NCI-H345 (cell line): Measurements from ENCODE around the gene FADS6.
A peak's percentile ranks its signal among the peaks of the same experiment; 100 is the strongest.

Source experiments
- DNase-seq: peaks from one replicate; lab custom pipeline; 2025; lab: John Stamatoyannopoulos, UW

Gene FADS6

DNA sequence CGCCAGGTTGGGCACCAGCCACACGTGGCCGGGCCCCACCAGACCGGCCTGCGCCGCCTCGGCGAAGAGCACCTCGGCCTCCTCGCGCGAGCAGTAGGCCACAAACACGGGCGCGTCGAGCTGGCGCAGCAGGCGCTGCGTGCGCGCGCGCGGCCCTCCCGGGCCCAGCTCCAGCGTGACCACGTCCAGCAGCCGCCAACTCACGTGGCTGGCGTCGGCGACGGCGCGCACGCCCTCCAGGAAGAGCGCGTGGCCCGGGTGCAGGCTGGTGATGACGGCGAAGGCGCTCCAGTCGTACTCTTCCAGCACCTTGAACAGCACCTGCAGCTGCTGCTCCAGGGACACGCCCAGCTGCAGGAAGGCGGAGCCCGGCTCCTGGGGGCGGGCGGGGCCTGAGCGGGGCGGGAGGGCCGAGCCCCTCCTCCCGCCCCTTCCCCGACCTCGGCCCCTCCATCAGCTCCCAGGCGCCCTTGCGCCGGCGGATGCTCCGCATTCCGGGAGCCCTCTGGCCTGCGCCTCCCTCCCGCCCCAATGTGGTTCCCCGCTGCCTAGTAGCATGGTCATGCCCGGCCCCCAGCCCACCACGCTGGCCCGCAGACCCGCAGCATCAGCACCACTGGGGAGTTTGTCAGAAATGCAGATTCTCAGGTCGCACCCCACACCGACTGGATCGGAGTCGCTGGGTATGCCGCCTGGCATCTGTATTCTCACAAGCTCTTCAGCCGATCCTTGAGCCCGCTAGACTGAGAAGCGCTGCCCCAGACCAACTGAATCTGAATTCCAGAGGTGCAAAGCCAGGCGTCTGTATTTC, 41.0 kb downstream of the FADS6 start:
- no peak for DNase-seq

DNA sequence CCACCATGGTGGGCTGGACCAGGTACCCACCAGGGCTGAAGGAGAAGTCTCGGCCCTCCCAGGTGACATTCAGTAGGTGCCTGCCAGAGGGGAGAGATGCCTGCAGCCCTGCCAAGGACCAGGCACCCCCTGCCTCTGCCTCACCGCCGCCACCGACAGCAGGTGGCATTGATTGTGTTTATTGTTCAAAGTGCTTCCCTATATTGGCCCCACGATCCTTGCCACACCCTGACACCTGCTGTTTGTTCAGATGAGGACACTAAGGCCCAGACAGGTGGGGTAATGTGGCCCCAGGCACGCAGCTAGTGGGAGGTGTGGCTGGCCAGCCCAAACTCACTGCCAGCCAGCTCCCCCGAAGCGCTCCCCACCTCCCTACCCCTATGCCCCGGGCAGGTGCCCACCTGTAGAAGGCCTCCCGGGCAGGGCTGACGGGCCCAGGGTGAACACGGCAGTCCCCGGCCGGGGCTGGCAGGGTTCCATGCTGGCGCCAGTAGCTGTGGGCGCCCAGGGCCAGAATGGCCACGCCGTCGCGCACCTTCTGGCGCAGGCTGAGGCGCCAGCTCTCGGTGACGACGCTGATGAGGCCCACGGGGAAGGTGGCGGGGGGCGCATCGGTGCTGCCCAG, 41.7 kb downstream of the FADS6 start:
- DNase-seq = peak; percentile 93

DNA sequence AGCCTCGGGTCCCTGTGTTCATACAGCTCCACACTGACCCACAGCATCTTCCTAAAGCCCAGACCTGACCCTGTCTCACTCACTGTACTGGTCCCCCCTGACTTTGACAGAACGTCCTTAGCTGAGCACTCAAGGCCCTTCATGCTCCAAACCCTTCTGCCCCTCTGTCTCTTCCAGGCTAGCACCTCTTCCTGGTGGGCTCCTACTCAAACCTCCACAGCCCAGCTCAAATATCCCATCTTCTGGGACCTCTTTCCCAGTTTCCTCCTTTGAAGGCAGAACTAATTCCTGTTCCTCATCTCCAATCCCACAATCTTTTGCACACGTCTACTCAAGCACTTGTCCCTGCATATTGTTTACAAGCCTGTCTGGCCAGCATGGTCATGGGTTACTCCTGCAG, 42.5 kb downstream of the FADS6 start:
- no peak for DNase-seq

DNA sequence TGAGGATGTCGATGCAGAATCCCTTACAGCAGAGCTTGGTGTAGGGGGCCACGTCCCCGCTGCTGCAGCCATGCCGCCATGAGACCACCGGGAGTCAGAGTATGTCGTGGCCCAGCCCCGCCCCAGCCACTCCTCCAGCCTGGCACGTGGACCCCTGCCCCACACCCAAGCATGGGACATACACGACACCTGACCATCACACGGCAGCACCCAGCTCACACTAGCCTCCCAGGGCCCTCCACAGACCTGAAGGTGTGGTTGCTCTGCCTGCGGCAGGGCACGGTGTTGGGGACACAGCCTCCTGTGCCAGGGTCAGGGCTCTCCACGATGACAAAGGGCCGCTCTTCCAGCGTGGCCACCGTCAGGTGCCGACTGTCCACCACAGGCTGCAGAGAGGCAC, 43.1 kb downstream of the FADS6 start:
- DNase-seq = no peak

DNA sequence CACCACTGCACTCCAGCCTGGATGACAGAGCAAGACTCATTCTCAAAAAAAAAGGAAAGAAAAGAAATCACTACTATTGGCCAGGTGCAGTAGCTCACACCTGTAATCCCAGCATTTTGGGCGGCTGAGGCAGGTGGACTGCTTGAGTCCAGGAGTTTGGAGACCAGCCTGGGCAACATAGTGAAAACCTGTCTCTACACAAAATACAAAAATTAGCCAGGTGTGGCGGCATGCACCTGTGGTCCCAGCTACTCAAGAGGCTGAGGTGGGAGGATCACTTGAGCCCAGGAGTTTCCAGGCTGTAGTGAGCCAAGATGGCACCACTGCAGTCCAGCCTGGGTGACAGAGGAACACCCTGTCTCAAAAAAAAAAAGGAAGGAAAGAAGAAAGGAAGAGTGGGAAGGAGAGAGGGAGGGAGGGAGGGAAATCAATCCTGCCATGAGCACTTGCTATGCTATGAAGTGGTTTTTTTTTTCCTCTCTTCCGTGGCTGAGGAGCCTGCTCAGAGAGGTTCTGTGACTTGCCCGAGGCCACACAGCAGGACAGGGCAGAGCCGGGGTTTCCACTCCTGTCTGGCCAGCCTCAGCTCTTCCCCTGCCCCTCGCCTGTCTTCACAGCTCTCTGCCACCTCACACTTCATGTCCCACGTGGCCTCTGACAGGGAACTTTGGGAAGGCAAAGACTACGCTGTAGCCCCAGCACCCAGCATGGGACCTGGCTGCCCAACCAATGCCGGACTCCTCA, 44.6 kb downstream of the FADS6 start:
- DNase-seq = no peak

DNA sequence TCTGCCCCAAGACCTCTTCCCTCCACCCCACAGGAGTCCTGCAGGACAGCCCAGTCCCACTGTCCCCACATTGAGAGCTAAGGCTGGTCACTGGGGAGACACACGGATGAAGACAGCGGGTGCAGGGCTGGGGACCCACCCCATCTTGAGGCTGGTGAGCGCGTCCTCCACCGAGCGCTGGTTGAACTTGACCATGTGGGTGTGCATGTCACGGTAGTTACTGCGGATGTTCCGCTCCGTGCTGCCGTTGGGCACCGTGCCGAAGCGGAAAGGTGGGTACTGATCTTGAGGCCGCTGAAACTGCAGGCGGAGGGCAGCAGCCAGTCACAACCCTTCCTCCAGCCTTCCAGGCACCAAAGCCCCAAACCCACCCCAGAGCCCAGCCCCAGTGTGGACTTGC, 46.8 kb downstream of the FADS6 start:
- DNase-seq = no peak

DNA sequence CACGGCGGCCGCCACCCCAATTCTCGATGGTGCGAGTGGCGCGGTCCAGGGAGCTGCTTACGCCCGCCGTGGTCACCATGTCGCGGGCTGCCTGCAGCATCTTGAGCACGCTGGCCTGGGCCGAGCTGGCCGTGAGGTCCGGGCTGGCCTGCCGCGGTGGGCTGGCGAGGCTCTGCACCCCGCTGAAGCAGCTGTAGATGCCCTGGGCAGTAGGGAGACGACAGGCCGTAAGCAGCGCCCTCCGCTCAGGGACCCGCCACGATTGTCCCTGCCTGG, 50.1 kb downstream of the FADS6 start:
- no peak for DNase-seq

DNA sequence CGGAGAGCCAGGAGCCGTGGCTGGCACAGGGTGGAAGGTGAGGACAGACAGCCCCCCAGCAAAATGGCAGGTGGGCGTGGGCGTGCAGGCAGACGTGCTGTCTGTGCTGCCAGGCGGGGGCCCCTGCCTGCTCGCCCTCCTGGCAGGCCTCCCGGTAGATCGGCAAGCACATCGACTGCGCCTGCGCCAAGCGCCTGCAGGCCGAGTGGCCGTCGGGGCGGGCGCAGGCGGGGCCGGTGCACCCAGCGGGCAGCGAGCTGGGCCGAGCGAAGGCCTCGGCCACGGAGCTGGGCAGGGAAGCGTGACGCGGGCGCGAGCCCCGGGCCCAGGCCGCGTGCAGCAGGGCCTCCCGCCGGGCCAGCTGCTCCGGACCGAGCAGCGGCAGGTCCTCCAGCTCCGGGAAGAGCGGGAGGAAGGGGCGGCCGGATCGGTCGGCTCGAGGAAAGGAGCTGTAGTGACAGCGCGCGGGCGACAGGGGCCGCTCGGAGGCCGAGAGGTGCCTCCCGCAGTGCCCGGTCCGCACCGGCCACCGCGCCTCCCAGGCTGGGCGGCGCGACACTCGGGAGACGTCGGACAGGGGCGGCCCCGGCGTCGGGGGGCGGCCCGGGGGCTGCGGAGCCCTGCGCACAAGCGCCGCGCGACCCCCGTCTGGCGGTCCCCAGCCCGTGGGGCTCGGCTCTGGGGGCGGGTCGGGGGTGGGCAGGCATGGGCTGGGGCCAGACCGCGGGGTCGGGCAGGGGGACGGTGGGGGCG, 50.7 kb downstream of the FADS6 start:
- DNase-seq = peak; percentile 71

DNA sequence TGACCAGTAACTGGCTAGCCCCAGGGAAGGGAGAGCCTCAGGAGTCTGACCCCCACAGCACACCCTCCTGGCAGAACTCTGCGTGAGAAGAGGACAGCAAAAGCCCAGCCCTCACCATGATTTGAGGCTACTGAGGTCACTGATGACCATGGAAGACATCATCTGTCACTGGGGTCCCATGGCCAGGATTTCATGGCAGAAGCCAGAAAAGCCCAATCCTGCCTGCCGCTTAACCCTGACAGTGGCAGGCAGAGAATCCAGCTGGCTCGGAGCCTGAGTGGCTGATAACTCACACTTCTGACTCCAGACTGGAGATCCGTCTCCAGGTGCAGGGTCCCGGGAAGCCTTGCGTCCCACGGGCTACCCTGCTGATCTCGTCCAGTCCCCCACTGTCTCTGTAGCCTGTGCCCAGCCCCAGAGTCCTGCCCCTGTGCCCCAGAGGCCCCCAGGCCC, 51.3 kb downstream of the FADS6 start:
- no peak for DNase-seq

DNA sequence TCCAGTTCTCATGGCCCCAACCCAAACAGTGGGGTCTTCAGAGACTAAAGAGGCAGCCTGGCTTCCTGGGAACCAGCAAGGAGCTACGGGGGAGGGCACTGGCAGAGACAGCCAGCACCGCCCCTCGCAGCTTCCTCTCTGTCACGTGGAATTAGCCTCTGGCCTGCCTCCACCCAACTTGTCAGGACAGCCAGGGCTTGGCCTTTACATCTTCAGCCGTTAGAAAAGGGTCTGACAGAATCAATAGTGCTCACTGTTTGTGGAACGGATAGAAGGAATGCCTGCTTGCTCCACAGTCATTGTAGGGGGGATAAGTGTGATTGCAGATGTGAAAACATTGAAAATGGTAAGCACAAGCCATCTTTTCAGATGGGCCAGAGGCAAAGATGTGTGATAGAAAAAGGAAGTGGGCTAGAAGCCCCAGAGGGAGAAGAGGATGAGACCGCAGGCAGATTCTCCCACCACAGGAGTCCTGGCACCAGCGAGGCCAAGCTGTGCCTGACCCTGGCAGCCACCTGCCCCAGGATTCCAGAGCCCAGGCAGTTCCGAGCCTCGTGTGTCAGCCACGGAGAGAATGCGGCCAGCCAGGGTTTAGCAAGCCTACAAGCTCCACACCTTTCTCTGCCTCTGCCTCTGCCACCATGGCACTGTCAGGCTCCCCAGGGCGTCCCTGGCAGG, 52.3 kb downstream of the FADS6 start:
- DNase-seq = no peak

DNA sequence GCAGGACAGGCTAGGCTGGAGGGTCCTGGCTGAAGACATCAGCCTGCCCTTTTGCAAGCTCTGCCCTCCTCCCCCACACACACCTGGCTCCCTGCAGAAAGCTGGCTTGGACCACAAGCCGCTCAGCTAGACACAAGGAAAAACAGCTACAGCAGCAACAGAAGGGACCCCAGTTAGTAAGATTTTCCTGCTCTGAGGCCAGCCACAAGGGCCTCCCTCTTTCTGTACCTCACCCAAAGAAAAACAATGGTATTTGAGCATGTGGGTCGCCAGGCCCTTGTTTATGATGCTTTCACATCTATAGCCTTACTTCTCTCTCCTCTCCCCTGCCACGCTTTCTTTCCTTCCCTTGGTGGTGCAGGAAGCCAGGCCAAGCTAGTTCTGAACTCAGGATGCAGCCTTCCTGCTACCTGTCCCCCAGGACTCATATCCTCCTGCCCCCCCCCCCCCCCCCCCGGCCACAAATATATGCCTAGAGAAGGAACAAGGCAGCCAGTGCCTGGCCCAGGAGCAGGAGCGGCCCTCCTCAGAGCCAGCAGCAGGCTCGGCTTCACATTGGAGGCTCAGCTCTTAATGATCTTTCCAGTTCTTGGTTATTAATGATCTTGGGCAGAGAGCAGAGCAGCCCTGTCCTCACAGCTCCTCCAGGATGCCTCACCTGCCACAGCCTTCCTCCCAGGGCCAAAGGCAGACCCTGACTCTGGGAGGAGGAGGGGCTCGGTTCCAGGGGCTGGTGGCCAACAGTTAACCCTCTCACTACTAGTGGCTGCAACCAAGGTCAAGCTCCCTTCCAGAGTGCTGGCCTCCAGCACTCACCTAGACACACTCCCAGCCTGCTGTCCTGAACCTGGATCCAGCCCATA, 53.2 kb downstream of the FADS6 start:
- no peak for DNase-seq

DNA sequence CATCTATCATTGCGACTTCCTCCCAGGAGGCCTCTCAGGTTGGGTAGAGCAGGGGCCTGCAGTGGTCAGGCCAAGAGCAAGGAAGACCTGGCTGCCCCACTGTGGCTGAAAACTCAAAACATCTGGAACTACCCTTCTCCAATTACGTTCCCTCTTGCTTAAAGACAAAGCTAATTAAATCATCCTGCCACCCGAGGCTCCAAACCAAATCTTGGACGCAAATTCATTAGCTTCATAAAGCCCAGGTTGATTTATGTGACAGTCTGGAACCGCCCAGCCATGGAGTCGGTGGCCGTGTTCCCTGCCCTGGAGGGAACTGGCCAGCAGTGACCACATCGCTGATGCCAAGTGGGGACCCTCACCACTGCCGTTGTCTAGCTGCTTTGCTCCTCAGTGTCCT, 55.2 kb downstream of the FADS6 start:
- no peak for DNase-seq

DNA sequence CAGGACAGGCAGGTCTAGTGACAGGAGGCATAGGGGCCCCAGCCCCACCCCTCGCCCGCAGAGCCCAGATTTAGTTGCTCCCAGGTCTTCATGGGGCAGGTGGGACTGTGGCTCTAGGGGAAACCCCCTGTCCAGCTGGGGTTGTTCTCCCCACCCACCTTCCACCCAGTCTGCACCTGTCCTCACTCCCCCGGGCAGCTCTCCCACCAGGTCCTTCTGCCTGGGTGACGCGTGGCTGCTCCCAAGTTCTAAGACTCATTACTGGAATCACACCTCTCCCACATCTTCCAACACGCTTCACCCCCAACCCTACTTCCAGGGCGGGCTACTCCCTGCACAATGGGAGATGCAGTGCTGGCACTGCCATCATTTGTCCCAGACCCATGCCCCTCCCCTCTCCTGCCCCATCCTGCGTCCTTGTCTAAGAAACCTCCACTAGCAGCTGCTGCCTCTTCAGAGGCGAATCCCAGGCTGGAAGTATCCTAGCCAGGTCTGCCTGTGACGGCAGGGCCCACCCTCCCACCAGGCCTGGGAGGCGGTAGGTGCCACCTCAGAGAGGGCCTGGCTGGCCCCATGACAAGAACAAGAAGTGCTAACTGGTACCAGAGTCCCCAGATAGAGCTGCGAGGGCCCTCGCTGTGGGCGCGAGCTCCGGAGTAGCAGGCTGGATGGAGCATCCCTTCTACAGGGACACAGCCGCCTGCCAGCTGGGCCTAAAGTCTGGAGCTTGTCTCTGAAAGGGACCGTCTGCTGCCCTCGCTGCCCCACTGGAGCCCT, 56.6 kb downstream of the FADS6 start:
- no peak for DNase-seq

DNA sequence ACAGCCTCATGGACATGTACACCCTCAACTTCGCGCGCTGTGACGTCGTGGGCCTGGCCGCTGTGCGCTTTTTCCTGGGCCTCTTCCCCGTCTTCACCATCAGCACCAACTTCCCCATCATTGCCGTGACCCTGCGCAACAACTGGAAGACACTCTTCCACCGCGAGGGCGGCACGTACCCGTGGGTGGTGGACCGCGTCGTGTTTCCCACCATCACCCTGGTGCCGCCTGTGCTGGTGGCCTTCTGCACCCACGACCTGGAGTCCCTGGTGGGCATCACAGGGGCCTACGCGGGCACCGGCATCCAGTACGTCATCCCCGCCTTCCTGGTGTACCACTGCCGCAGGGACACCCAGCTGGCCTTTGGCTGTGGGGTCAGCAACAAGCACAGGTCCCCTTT, 57.2 kb downstream of the FADS6 start:
- DNase-seq = no peak

DNA sequence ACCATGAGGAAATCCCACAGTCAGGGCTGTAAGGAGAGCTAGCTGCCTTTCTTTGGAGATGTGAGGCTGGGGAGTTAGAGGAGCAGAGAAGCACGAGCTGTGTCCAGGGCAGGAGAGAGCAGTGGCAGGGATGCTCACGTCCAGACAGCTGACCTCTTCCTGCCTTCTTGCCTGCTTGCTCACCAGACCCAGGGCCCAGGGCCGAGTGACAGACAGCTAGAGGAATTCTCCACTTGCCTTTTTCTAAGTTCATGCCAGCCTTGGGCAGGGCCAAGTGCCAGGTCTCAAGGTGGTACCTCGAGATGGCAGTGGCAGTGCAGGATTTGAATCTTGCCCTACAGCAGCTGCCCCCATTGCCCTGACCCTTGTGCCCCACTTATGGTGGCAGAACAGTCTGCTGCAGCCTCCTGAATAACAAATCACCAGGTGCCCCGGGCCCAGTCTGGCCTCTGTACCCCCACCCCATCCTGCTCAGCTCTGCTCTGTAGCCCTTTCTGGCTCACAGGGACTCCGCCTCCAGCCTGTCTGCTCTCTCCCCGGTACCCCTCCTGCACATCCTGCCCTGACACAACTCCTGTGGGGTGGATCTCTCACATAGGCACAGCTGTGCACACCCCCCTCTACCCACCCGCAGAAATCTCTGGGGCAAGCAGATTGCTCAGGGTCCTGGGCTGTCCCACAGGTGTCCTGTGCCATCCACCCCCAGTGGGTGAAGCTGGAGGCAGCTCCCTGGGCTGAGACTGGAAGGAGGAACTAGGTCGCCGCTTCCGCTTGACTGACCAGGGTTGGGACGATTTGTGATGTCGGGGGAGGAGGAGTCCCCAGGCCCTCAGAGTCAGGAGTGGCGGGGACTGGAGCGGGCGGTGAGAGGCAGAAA, 59.7 kb downstream of the FADS6 start:
- DNase-seq = no peak

DNA sequence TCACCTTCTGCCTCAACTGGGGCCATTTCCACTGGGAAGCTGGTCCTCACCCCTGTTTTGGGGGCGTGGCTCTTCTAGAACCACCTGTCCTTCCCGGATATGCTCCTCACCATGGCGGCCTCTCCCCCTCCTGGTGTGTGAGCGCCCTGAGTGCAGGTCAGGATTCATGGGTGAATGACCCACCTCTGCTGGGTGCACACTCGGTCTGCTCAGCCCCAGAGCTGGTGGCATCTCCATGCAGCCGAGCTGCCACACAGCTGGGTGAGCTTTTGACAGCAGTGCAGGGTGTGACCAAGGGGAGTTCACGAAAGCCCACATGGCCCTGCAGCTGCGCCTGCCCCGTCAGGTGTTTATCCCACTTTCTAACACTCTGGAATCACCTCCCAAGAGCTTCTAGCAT, 61.0 kb downstream of the FADS6 start:
- no peak for DNase-seq

DNA sequence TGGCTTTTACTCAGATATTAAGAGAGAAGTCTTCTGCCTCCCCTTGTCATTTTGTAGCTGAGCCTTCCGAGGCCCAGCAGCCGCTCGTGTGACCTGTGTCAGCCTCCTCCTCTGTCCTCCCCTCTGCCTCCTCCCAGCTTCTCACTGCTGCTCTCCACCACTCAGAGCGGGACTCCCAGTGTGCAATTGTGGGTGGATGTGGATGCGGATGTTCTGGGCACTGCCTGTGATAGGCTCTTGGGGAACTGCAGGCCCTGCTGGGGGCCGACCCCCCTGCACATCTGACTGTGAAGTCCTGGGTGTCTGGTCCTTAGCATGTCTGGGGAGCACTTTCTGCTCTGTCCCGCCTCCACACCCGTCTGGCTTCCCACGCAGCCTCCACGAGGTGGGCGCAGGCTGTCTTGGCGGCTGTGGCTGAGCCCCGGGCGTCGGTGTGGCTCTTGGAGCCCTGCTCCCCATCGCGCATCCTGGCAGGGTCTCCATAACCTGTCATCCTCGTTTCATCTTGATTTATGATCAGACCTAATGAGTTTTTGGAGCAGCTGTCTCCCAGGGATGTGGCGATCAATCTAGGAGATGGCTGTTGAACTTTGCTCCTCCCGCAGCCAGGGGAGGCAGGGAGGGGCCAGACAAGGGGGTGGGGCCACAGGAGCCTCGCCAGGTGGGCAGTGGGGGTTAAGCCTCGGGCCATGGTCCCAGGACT, 61.8 kb downstream of the FADS6 start:
- DNase-seq = no peak

DNA sequence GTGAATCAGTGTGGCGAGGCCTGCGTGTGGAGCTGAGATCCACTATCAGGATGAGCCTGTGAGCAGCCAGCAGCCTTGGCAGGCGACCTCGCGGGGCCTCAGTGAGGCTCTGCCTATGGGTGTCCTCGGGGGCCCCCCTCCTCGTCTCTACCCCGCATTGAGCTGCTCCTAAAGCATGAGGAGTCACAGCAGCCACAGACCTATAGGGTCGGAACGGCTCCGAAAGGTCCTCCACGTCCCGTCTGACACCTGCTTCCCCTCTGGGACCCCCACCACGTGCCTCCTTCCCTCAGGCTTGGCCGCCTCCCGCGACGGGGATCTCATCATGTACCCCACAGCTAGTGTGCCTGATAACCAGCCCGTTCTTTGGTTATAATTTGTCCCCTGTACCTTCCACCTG, 62.6 kb downstream of the FADS6 start:
- no peak for DNase-seq

DNA sequence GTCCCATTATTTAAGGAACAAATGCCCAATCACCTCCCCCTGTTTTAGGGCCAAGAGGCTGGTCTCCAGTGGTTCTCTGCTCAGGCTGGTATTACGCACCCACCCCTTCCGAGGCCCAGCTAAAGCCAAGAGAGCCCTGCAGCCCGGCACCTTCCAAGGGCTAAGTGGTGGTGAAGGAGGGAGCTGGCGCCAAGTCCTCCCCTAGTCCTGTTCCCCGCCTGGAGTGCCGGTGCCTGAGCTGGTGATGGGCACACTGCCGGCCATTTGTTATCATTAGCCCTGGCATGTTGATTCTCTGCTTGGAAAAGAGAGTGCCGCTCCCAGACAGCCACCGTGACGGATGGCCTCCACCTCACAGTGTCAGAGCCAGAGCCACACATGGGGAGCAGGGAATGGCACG, 65.6 kb downstream of the FADS6 start:
- no peak for DNase-seq
